NCI-H2171 (cell line): ENCODE results near the gene PRKAG2.

Experiments
- DNase-seq: peaks from one replicate; lab custom pipeline; 2025; lab: John Stamatoyannopoulos, UW

The PRKAG2 gene

GRCh38 chr7:151675196-151675920 is 201.6 kb downstream of the PRKAG2 start:
- no peak for DNase-seq

DNA sequence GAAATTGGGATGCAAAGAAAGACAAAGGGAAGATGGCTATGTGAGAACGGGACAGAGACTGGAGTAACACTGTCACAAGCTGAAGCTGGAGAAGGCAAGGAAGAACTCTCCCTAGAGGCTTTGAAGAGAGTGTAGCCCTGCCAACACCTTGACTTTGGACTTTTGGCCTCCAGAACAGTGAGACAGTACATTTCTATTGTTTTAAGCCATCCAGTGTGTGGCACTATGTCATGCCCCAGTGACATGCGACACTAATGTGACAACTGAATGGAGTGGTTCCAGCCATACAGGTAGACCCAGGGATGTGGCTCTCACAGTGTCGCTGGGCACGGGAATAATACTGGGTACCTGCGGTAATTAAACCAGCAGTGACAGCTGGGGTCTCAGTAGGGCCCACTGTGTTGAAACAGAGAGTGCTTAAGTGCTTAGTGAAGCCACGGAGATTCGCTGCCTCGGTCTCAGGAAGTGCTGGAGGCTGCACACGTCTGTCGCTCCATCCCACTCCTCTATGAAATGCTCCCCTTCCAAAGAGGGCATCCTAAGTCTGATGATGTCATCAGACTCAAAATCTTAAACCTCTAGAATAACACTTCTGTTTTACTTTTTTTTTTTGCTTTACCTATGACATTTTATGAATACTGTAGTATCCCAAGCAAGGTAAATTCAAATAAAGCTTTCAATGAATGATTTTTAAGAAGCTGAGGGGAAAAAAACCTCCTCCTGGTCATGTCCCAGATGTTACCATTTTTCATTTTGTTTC is 202.6 kb downstream of the PRKAG2 start:
- DNase-seq = peak; percentile 16

GRCh38 chr7:151673216-151673615 is 203.7 kb downstream of the PRKAG2 start:
- no peak for DNase-seq

DNA sequence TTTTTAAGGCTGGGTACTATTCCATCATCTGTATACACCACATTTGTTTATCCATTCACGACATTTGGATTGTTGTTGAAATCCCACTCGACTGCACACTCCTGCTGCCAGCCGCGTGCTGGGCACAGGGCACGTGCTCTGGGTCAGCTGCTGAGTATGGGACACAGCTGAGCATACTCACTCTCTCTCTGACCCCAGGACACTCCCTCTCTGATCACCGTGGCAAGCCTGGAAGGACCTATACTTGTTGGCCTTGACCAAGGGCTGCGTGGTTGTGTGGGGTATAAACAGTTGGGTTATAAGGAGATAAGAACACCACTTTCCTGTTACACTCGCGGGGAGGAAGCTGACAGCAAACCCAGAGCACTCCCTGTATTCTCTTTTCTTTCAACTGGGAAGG is 204.2 kb downstream of the PRKAG2 start:
- no peak for DNase-seq

GRCh38 chr7:151671514-151671913 is 205.4 kb downstream of the PRKAG2 start:
- DNase-seq = no peak

DNA sequence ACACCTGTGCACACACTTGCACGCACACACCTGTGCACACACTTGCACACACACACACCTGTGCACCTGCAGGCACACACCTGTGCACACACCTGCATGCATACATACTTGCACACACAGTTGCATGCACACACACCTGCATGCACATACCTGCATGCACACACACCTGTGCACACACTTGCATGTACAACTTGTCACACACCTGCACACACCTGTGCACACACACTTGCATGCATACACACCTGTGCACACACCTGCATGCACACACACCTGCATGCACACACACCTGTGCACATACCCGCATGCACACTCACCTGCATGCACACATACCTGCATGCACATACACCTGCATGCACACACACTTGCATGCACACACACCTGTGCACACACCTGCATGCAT is 207.2 kb downstream of the PRKAG2 start:
- DNase-seq = no peak

DNA sequence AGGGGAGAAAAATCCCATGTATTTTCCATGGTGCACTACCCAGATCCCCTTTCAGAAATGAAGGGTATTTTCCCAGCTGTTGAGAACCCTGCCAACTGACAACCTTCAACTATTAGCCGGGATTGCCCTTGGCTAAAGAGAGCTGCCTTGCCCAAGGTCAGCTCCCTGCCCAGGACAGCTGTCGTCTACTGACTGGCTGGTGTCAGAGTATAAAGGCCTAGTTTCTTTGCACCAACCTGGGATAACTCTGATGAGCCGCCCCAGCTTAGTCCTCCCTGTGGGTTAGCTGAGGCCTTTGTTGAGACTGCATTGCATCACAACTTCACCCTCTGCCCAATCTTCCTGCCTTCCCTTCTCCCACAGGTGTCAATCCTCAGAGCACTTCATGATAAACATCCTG is 210.0 kb downstream of the PRKAG2 start:
- no peak for DNase-seq

DNA sequence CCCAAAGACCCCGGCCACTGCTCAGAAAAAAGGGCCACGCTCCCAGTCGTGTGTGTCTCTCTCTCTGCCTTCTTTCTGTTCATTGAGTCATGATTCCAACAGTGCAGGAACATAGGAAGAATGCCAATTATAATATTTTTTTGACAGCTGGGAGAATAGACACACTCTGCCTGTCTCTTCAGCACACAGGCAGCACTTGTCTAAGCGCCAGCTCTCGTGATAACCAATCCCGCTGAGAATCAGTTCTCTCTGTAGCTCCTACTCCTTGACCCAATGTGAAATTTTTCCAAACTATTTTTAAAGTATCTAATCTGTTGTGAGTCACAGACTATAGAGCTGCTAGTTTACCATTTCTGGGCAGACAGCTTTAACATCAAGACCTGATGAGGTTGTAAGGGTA is 211.5 kb downstream of the PRKAG2 start:
- DNase-seq = no peak

DNA sequence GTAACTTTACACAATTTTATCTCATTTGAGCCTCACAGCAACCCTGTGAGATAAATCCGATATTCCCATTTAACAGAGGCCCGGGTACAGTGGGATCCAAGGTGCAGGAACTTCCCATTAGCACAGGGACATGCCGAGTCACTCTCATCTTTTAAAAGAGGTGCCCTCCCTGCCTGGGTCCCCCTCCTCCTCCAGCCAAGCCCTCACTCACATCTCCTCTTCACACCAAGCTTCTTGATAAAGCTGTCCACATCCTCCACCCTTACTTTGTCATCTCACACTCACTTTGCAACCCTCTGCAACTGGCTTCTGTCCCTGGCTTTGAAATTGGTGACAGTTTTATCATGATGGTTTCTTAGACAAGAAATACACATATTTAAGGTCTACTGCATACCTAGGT is 212.6 kb downstream of the PRKAG2 start:
- no peak for DNase-seq

GRCh38 chr7:151663382-151664100 is 213.4 kb downstream of the PRKAG2 start:
- no peak for DNase-seq

DNA sequence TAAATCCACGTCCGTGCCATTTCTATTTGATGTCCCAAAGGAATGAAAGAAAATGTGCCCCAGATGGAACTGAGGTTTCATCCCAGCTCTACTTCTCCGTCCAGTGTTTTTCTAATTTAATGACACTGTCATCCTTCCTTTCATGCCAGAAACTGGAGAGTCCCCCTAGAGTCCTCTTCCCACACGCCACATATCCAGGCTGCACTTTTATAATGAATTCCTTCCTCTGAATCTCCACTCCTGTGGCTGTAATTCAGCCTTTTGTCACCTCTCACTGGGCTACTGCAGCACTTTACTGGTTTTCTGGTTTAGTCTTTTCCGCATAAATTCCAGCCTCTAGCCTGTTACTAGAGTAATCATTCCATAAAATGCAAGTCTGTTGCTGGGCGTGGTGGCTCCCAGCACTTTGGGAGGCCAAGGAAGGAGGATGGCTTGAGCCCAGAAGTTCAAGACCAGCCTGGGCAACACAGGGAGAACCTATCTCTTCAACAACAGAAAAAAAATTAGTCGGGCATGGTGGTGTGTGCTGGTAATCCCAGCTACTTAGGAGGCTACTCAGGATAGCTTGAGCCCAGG is 214.6 kb downstream of the PRKAG2 start:
- DNase-seq = no peak

GRCh38 chr7:151661587-151661986 is 215.3 kb downstream of the PRKAG2 start:
- DNase-seq = no peak

DNA sequence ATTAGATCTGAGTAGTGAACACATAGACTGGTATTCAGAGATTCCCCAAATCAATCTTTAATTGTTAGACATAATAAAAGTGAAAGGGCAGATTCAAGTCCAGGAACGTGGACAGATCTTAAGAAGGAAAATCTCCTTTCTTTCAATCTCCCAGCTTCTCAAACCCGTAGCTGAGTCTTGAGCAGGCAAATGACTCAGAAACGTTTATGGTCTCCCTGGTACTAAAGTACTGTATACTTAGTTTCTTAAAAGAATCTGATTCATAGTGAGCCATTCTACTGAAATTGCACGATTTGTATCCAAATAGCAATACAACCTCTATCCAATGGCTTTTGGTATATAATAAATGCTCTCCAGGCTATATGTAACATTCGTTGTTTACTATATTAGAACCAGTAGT is 216.8 kb downstream of the PRKAG2 start:
- DNase-seq = no peak

- no peak for DNase-seq
These were observed 217.7 kb downstream of the PRKAG2 start for GRCh38 chr7:151659219-151659618.

- no peak for DNase-seq
These were observed 218.1 kb downstream of the PRKAG2 start for GRCh38 chr7:151658778-151659177.

DNA sequence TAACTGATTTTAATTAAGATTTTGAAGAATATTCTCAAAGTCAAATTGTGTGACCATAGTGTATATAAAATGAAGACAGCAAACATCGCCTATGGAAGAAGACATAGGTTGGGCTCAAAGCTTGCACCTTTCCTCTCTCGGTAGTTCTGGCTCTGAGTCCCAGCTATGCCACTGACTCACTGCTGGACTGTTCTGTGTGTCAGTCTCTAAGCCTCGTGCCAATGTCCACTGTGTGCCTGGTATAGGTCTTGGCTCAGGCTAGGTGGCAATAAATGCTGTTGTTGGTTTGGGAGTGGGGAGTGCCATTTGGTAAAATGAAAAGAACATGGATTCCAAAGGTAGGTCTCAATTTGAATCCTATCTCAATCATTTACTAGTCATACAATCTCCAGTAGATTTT is 219.7 kb downstream of the PRKAG2 start:
- no peak for DNase-seq

DNA sequence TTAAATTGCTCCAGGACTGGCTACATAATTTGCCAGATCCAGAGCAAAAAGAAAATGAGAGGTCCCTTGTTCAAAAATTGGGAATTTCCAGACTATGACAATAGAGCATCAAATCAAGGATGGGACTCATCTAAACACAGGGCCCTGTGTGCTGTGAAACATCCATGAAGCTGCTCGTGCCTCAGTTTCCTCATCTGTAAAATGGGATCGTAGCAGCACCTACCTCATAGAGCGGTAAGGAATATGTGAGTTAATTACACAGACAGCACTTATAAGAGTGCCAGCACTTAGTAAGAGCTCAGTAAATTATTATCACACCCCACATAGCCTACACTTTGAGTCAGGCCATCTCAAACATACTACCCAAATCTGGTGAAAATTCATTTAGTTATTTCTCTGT is 221.4 kb downstream of the PRKAG2 start:
- DNase-seq = no peak

- DNase-seq = peak; percentile 73
These were observed 224.8 kb downstream of the PRKAG2 start for GRCh38 chr7:151652111-151652510.

DNA sequence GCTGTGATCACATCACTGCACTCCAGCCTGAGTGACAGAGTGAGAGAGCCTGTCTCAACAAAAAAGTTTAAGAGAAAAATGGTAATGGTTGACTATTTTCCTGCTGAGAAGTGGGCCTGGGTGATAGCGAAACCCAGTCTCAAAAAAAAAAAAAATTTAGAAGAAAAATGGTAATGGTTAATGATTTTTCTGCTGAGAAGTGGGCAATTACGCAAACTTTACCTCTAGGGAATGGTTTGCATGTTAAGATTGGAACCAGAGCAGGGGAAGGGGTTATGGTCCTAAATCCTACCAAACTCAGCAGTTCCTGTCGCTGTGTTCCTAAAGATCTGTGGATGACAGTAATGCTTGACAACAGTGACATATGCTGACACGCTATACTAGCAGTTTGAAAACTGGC is 226.8 kb downstream of the PRKAG2 start:
- DNase-seq = no peak

DNA sequence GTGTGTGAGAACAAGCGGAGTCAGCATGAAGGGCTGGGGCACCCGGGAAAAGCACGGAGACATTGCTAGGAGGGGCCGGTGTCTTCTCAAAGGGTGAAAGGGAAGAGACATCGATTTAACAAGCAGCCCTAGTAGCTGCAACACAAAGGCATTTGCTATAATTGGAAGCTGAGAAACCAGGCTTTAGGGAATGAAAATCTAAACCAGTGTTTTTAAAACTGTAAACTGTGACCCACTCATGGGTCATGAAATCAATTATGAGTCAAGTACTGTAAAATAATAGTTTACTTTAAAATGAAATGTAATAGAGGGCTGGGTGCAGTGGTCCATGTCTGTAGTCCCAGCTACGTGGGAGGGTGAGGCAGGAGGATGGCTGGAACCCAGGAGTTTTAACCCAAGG is 228.5 kb downstream of the PRKAG2 start:
- no peak for DNase-seq

DNA sequence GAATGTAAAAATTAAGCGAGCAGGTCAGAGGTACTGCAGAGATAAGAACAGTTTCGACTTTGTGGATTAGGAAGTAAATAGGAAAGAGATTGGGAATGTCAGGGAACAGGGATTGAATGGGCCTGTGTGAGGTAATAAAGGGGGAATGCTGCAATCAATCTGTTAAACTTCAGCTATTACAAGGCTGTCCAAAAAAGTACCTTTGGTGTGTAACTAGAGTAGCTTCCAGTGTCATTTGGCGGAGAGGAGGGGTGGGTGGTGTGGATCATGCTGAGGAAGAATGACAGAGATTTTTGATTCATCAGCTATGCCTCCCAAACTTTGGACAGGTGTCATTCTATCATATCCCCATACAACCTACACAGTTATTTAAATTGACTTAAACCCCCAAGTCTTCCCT is 229.0 kb downstream of the PRKAG2 start:
- no peak for DNase-seq

DNA sequence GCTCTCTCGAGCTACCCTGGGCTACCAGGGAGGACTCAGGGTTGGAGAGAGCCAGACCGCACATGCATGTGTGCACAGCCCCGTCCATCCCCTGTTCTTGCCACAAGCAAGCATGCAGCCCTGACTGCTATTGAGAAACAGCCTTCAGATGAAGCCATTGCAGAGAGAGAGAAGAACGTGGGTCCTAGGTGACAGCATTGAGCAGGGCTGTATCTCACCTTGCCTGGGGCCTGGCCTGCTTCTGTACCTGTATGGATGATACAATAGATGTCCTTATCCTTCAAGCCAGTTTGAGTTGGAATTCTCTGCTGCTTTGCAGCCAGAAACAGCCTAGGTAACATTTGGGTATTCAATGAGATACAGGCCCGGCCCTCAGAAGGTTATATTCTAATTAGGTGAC is 229.9 kb downstream of the PRKAG2 start:
- DNase-seq = no peak

GRCh38 chr7:151645311-151645710 is 231.6 kb downstream of the PRKAG2 start:
- no peak for DNase-seq
